Common myeloid progenitor, CD34-positive (primary cell): ENCODE data around the gene AAMDC.
"Not testable (repeated sequence)": the region's sequence is repeated elsewhere in the genome, so short reads cannot be mapped to it uniquely, and the experiment has no call there.

Source experiments
- CTCF ChIA-PET: fragments of 350-600 bp; sonication (Branson Sonifier 250); formaldehyde crosslinking; loops from one replicate; lab custom pipeline; 2021; ENCODE audit warnings: antibody characterized with exemption; lab: Charles Lee
- POLR2A ChIA-PET: fragments of 350-600 bp; sonication (Branson Sonifier 250); formaldehyde crosslinking; loops from one replicate; lab custom pipeline; 2021; ENCODE audit warnings: antibody characterized with exemption; lab: Charles Lee
- DNase-seq, 3 donors: peaks; one replicate each; pipeline versions ENCODE4 v3.0.0 to v3.0.0-alpha.2; 2013
- H3K27ac ChIP-seq, 2 experiments: 1 replicate in 1 of 2; 2 replicates in 1 of 2; pipeline ENCODE4 v1.7.0; 2013; ENCODE audit warnings: inconsistent platforms in 2 of 2, low read length in 2 of 2, mild to moderate bottlenecking in 2 of 2, low read depth in 1 of 2, moderate library complexity in 1 of 2; ENCODE audit not compliant: severe bottlenecking in 2 of 2, insufficient read depth in 1 of 2, poor library complexity in 1 of 2
- H3K27me3 ChIP-seq, 5 experiments: replicated peaks in 2 of 5; 1 replicate in 3 of 5; 2 replicates in 2 of 5; pipeline versions ENCODE4 v1.6.1 to v1.7.0; 2013; ENCODE audit warnings: low read length in 4 of 5, mild to moderate bottlenecking in 2 of 5, moderate library complexity in 2 of 5, inconsistent platforms in 1 of 5; ENCODE audit not compliant: insufficient read depth in 5 of 5, control insufficient read depth in 4 of 5
- H3K36me3 ChIP-seq, 4 experiments: 1 replicate in 2 of 4; 2 replicates in 2 of 4; pipeline versions ENCODE4 v1.6.1 to v1.7.0; 2013; ENCODE audit warnings: low read length in 3 of 4, control low read depth in 1 of 4, mild to moderate bottlenecking in 1 of 4; ENCODE audit not compliant: control insufficient read depth in 4 of 4, insufficient read depth in 4 of 4
- H3K4me1 ChIP-seq, 4 experiments: 1 replicate in 3 of 4; 2 replicates in 1 of 4; pipeline versions ENCODE4 v1.6.1 to v1.7.1; 2013; ENCODE audit warnings: low read length in 3 of 4, mild to moderate bottlenecking in 3 of 4, control low read depth in 1 of 4, inconsistent platforms in 1 of 4, moderate library complexity in 1 of 4; ENCODE audit not compliant: control insufficient read depth in 4 of 4, insufficient read depth in 4 of 4; ENCODE audit errors: control extremely low read depth in 1 of 4
- H3K4me3 ChIP-seq, 7 experiments: 1 replicate in 4 of 7; 2 replicates in 3 of 7; pipeline versions ENCODE4 v1.5.1 to v1.7.0; 2013; ENCODE audit warnings: mild to moderate bottlenecking in 7 of 7, low read length in 6 of 7, moderate library complexity in 6 of 7, inconsistent platforms in 2 of 7, low read depth in 2 of 7, control low read depth in 1 of 7; ENCODE audit not compliant: insufficient read depth in 4 of 7, control insufficient read depth in 1 of 7; ENCODE audit errors: extremely low read depth in 1 of 7
- H3K9me3 ChIP-seq, 5 experiments: 1 replicate in 4 of 5; 2 replicates in 1 of 5; pipeline versions ENCODE4 v1.6.1 to v1.7.1; 2013; ENCODE audit warnings: low read length in 4 of 5, mild to moderate bottlenecking in 2 of 5, inconsistent platforms in 1 of 5, low read depth in 1 of 5, moderate library complexity in 1 of 5; ENCODE audit not compliant: control insufficient read depth in 4 of 5, insufficient read depth in 2 of 5; ENCODE audit errors: control extremely low read depth in 1 of 5
- WGBS: methylation state at CpG from one replicate; pipeline ENCODE4 v1.1.5; 2013; ENCODE audit not compliant: insufficient coverage; 5-methylcytosine and 5-hydroxymethylcytosine counted together

AAMDC gene

GRCh38 chr11:77876045-77876444 is 55.1 kb downstream of the AAMDC start:
- Histone ChIP-seq H3K27ac (no peak overlapping the region), H3K9me3 (no peaks in the 10 kb centered on the region), H3K27me3 (no peaks in the 10 kb centered on the region), H3K4me3 (no peak overlapping the region), H3K36me3 (peaks cover 30 to 56% (median 41%) of the 10 kb centered on the region in 4 experiments), H3K4me1 (peaks cover 0 to 6% (median 5%) of the 10 kb centered on the region in 4 experiments)
- DNase-seq, result no peak
- ChIA-PET POLR2A (no interaction called here), CTCF (no interaction called here)
- 100% methylated on average over 1 of the region's 3 CpGs for WGBS

GRCh38 chr11:77878247-77878646 is 57.3 kb downstream of the AAMDC start:
- H3K4me3 ChIP-seq, CTCF ChIA-PET, H3K4me1 ChIP-seq, H3K27ac ChIP-seq, DNase-seq, H3K27me3 ChIP-seq, POLR2A ChIA-PET, H3K9me3 ChIP-seq: not testable (repeated sequence)
- 97% methylated on average over 4 of the region's 4 CpGs for WGBS
- H3K36me3 ChIP-seq, result peaks cover 32 to 66% (median 42%) of the 10 kb centered on the region in 4 experiments

GRCh38 chr11:77879218-77879617 is 58.3 kb downstream of the AAMDC start:
- Histone ChIP-seq H3K36me3 (peaks cover 38 to 75% (median 48%) of the 10 kb centered on the region in 4 experiments), H3K4me3 (no peak overlapping the region), H3K27me3 (no peaks in the 10 kb centered on the region), H3K9me3 (no peaks in the 10 kb centered on the region), H3K4me1 (peaks cover 0 to 6% (median 5%) of the 10 kb centered on the region in 4 experiments), H3K27ac (no peak overlapping the region)
- DNase-seq, result peak; percentile 16 to 69 (median 62)
- WGBS, result 71% methylated on average over 1 of the region's 3 CpGs
- POLR2A ChIA-PET, result no interaction called here
- CTCF ChIA-PET, result no interaction called here

- 100% methylated on average over 1 of the region's 3 CpGs for WGBS
- no peak overlapping the region for H3K27ac ChIP-seq
- H3K36me3 ChIP-seq, result peaks cover 27 to 65% (median 40%) of the 10 kb centered on the region in 4 experiments
- DNase-seq, result no peak
- no peaks in the 10 kb centered on the region for H3K9me3 ChIP-seq
- H3K27me3 ChIP-seq, result no peaks in the 10 kb centered on the region
- H3K4me1 ChIP-seq, result peaks cover 0 to 6% (median 5%) of the 10 kb centered on the region in 4 experiments
- H3K4me3 ChIP-seq, result no peak overlapping the region
- POLR2A ChIA-PET, result no interaction called here
- CTCF ChIA-PET, result interaction anchor here (1.5 kb wide), 1 partner anchor 9 kb away, joined by 4 read pairs; no protein-coding TSS in a partner anchor
Measured at GRCh38 chr11:77882396-77882795, 61.5 kb downstream of the AAMDC start.

GRCh38 chr11:77883775-77884174 is 62.8 kb downstream of the AAMDC start:
- H3K36me3 ChIP-seq, result peaks cover 21 to 58% (median 35%) of the 10 kb centered on the region in 4 experiments
- POLR2A ChIA-PET, result no interaction called here
- H3K4me3 ChIP-seq, result no peak overlapping the region
- DNase-seq, result no peak
- no peaks in the 10 kb centered on the region for H3K9me3 ChIP-seq
- H3K27ac ChIP-seq, result no peak overlapping the region
- H3K27me3 ChIP-seq, result no peaks in the 10 kb centered on the region
- CTCF ChIA-PET, result no interaction called here
- peaks cover 0 to 6% (median 5%) of the 10 kb centered on the region in 4 experiments for H3K4me1 ChIP-seq
- WGBS, result no CpG with 5 or more reads among the region's 5 CpGs

GRCh38 chr11:77884186-77884828 is 63.4 kb downstream of the AAMDC start:
- POLR2A ChIA-PET, result no interaction called here
- WGBS, result 70% methylated on average over 4 of the region's 6 CpGs
- no peak overlapping the region for H3K27ac ChIP-seq
- H3K4me1 ChIP-seq, result peaks cover 0 to 4% (median 2%) of the 10 kb centered on the region in 4 experiments
- peaks cover 17 to 53% (median 33%) of the 10 kb centered on the region in 4 experiments for H3K36me3 ChIP-seq
- H3K27me3 ChIP-seq, result no peaks in the 10 kb centered on the region
- CTCF ChIA-PET, result no interaction called here
- H3K9me3 ChIP-seq, result no peaks in the 10 kb centered on the region
- no peak overlapping the region for H3K4me3 ChIP-seq
- no peak for DNase-seq

GRCh38 chr11:77884829-77885190 is 63.9 kb downstream of the AAMDC start:
- Histone ChIP-seq H3K9me3 (no peaks in the 10 kb centered on the region), H3K4me1 (no peaks in the 10 kb centered on the region), H3K27ac (no peak overlapping the region), H3K4me3 (no peak overlapping the region), H3K27me3 (no peaks in the 10 kb centered on the region), H3K36me3 (peaks cover 19 to 48% (median 35%) of the 10 kb centered on the region in 4 experiments)
- ChIA-PET POLR2A (no interaction called here), CTCF (no interaction called here)
- WGBS, result 100% methylated on average over 4 of the region's 6 CpGs
- DNase-seq, result no peak
